Epithelial cell of proximal tubule (primary cell): ENCODE results near the gene MYOG. TPM values are rescaled to one million over a fixed set of nuclear protein-coding genes. Genes with fewer than 3 reads are reported as not detected.

Source experiments
- DNase-seq: peaks from one replicate; pipeline ENCODE4 v3.0.0-alpha.2; 2011; ENCODE audit warnings: low read depth
- H3K4me3 ChIP-seq: 2 replicates; pipeline ENCODE4 v1.5.1; 2011; ENCODE audit warnings: low read depth, mild to moderate bottlenecking, low read length
- CTCF ChIP-seq: conservative IDR thresholded peaks from 2 replicates; pipeline ENCODE4 v1.5.1; 2012; ENCODE audit warnings: low read depth, mild to moderate bottlenecking, low read length
- total RNA-seq: library from RNA; depleted of rRNA; stranded (reverse); fragments of >200 nt; gene quantifications from 2 replicates; pipeline ENCODE4 v1.2.3, GENCODE V29; 2015

Gene MYOG
- total RNA-seq, 1 donor from 2014 or later: not detected

- no peak overlapping the region for H3K4me3 ChIP-seq
- no peak for TF ChIP-seq CTCF
- no peak for DNase-seq
Measured at GRCh38 chr1:203090421-203091198, 4.8 kb upstream of the MYOG start.

- no peak for DNase-seq
- no peak overlapping the region for H3K4me3 ChIP-seq
- TF ChIP-seq CTCF: no peak
Measured at GRCh38 chr1:203089651-203090045, 3.8 kb upstream of the MYOG start.

GRCh38 chr1:203089001-203089650 lies 3.3 kb upstream of the MYOG start:
- no peak for DNase-seq
- H3K4me3 ChIP-seq: no peak overlapping the region

GRCh38 chr1:203088441-203088840 lies 2.6 kb upstream of the MYOG start:
- DNase-seq: no peak
- TF ChIP-seq CTCF: no peak
- H3K4me3 ChIP-seq: no peak overlapping the region

More at GRCh38 chr1:203089001-203089650, 3.3 kb upstream of the MYOG start:
- no peak for TF ChIP-seq CTCF

- H3K4me3 ChIP-seq: no peak overlapping the region
- TF ChIP-seq CTCF: no peak
- no peak for DNase-seq
Measured at GRCh38 chr1:203086992-203087763, 1.4 kb upstream of the MYOG start.

- TF ChIP-seq CTCF: peak; percentile 61
- no peak for DNase-seq
- H3K4me3 ChIP-seq: no peak overlapping the region
Measured at GRCh38 chr1:203084588-203085527, 954 bp downstream of the MYOG start.
